ENCODE data around the gene ZSWIM1.

Gene ZSWIM1

DNA sequence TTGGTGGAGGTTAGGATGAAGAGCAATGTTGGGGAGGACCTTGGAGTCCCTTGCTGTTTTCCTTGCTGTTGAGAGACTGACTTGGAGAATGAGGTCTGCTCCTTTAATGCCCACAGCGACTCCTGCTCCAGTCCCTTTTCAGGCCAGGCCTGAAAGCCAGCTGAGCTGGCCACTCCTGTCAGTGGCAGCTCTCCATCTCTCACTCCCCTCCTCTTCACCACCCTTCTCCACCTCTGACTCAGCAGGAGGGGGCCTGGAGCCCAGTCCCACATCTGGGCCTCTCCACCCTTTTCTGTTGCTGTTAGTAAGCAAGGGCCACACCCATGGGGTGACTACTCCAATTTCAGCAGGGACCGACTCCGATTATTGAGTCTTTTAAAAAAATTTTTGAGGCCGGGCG is 45.2 kb upstream of the ZSWIM1 start:
- TF ChIP-seq, protein P1, sequence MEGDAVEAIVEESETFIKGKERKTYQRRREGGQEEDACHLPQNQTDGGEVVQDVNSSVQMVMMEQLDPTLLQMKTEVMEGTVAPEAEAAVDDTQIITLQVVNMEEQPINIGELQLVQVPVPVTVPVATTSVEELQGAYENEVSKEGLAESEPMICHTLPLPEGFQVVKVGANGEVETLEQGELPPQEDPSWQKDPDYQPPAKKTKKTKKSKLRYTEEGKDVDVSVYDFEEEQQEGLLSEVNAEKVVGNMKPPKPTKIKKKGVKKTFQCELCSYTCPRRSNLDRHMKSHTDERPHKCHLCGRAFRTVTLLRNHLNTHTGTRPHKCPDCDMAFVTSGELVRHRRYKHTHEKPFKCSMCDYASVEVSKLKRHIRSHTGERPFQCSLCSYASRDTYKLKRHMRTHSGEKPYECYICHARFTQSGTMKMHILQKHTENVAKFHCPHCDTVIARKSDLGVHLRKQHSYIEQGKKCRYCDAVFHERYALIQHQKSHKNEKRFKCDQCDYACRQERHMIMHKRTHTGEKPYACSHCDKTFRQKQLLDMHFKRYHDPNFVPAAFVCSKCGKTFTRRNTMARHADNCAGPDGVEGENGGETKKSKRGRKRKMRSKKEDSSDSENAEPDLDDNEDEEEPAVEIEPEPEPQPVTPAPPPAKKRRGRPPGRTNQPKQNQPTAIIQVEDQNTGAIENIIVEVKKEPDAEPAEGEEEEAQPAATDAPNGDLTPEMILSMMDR (IDR thresholded peaks at IDR 0.05; ENCODE audit: insufficient read depth, low read length): no peak
- TF ChIP-seq POLR2AphosphoS5 (IDR thresholded peaks at IDR 0.05; ENCODE audit: low read depth): no peak
- no peak for TF ChIP-seq SPI1 (IDR thresholded peaks at IDR 0.05; ENCODE audit: borderline replicate concordance, low read depth)
- no peak for TF ChIP-seq GABPA (IDR thresholded peaks at IDR 0.05; ENCODE audit: low read depth)
- no peak for TF ChIP-seq REST (IDR thresholded peaks at IDR 0.05; ENCODE audit: insufficient replicate concordance, low read depth)
- Histone ChIP-seq H3K27ac (replicated peaks) (no peak overlapping the region; the same call in 1 of the 2 replicates), H3K4me3 (replicated peaks; ENCODE audit: insufficient read depth, low read length) (no peak overlapping the region), H3K27me3 (ENCODE audit: insufficient read depth, poor library complexity, severe bottlenecking) (no peaks in the 10 kb centered on the region)
- no peak for DNase-seq (ENCODE audit: low read depth in 1 of 2, low spot score in 1 of 2)

GRCh38 chr20:45836841-45837240 is 44.2 kb upstream of the ZSWIM1 start:
- Histone ChIP-seq H3K27me3 (ENCODE audit: insufficient read depth, poor library complexity, severe bottlenecking) (no peaks in the 10 kb centered on the region), H3K27ac (replicated peaks) (no peak overlapping the region), H3K4me3 (replicated peaks; ENCODE audit: insufficient read depth, low read length) (no peak overlapping the region)
- DNase-seq (ENCODE audit: low read depth in 1 of 2, low spot score in 1 of 2): no peak
- TF ChIP-seq REST (IDR thresholded peaks at IDR 0.05; ENCODE audit: insufficient replicate concordance, low read depth) (no peak), POLR2AphosphoS5 (IDR thresholded peaks at IDR 0.05; ENCODE audit: low read depth) (no peak), SPI1 (IDR thresholded peaks at IDR 0.05; ENCODE audit: borderline replicate concordance, low read depth) (no peak), GABPA (IDR thresholded peaks at IDR 0.05; ENCODE audit: low read depth) (no peak)
- TF ChIP-seq, protein P1 (IDR thresholded peaks at IDR 0.05; ENCODE audit: insufficient read depth, low read length): no peak

GRCh38 chr20:45840700-45841198 is 40.3 kb upstream of the ZSWIM1 start:
- TF ChIP-seq SPI1 (IDR thresholded peaks at IDR 0.05; ENCODE audit: borderline replicate concordance, low read depth): no peak
- no peak for TF ChIP-seq GABPA (IDR thresholded peaks at IDR 0.05; ENCODE audit: low read depth)
- TF ChIP-seq REST (IDR thresholded peaks at IDR 0.05; ENCODE audit: insufficient replicate concordance, low read depth): no peak
- TF ChIP-seq, protein P1 (IDR thresholded peaks at IDR 0.05; ENCODE audit: insufficient read depth, low read length): no peak
- TF ChIP-seq POLR2AphosphoS5 (IDR thresholded peaks at IDR 0.05; ENCODE audit: low read depth): no peak
- no peak overlapping the region for H3K27ac ChIP-seq (replicated peaks)

More at GRCh38 chr20:45840700-45841198, 40.3 kb upstream of the ZSWIM1 start:
- DNase-seq (ENCODE audit: low read depth in 1 of 2, low spot score in 1 of 2): no peak
- no peaks in the 10 kb centered on the region for H3K27me3 ChIP-seq (ENCODE audit: insufficient read depth, poor library complexity, severe bottlenecking)
- no peak overlapping the region for H3K4me3 ChIP-seq (replicated peaks; ENCODE audit: insufficient read depth, low read length)

Measured in HL-60 (cell line).